Loucy (cell line): ENCODE data around the gene EPHA6.

Experiments
- H2AFZ ChIP-seq: fragments of 200-600 bp; sonication (generic); 2 replicates; pipeline ENCODE4 v1.6.0; 2016; ENCODE audit warnings: antibody characterized with exemption, mild to moderate bottlenecking, low read length, moderate library complexity
- H3F3A ChIP-seq: fragments of 200-600 bp; 2 replicates; pipeline ENCODE4 v1.6.0; 2016; ENCODE audit warnings: antibody characterized with exemption, low read depth, mild to moderate bottlenecking
- H3K27me3 ChIP-seq: fragments of 200-600 bp; sonication (generic); 2 replicates; pipeline ENCODE4 v1.6.1; 2014; ENCODE audit warnings: low read length, mild to moderate bottlenecking; ENCODE audit not compliant: insufficient read depth, poor library complexity, severe bottlenecking
- H3K36me3 ChIP-seq: fragments of 200-600 bp; sonication (generic); 2 replicates; pipeline ENCODE4 v1.6.1; 2016; ENCODE audit warnings: low read length; ENCODE audit not compliant: insufficient read depth
- H3K4me1 ChIP-seq: fragments of 200-600 bp; sonication (generic); 2 replicates; pipeline ENCODE4 v1.5.1; 2014; ENCODE audit warnings: low read length, mild to moderate bottlenecking; ENCODE audit not compliant: insufficient read depth, poor library complexity, severe bottlenecking
- H3K4me2 ChIP-seq: fragments of 200-600 bp; sonication (generic); 2 replicates; pipeline ENCODE4 v1.6.0; 2014; ENCODE audit warnings: antibody characterized with exemption, low read length, low read depth, mild to moderate bottlenecking; ENCODE audit not compliant: poor library complexity, severe bottlenecking
- H3K4me3 ChIP-seq: fragments of 200-600 bp; sonication (generic); 2 replicates; pipeline ENCODE4 v1.5.1; 2014; ENCODE audit warnings: low read length, mild to moderate bottlenecking, mixed read lengths; ENCODE audit not compliant: poor library complexity, severe bottlenecking
- H3K79me2 ChIP-seq: fragments of 200-600 bp; sonication (generic); 2 replicates; pipeline ENCODE4 v1.6.1; 2014; ENCODE audit warnings: low read length; ENCODE audit not compliant: insufficient read depth
- H3K9ac ChIP-seq: fragments of 200-600 bp; sonication (generic); 2 replicates; pipeline ENCODE4 v1.6.0; 2014; ENCODE audit warnings: mild to moderate bottlenecking, low read depth, low read length, moderate library complexity; ENCODE audit not compliant: poor library complexity, severe bottlenecking
- H3K9me2 ChIP-seq: fragments of 200-600 bp; sonication (generic); replicated peaks from 2 replicates; pipeline ENCODE4 v1.6.1; 2016; ENCODE audit warnings: low read depth, low read length, mixed read lengths
- H3K9me3 ChIP-seq: fragments of 200-600 bp; sonication (generic); 2 replicates; pipeline ENCODE4 v1.6.1; 2014; ENCODE audit warnings: mild to moderate bottlenecking, antibody characterized with exemption, low read length, low read depth; ENCODE audit not compliant: insufficient read depth
- H4K20me1 ChIP-seq: fragments of 200-600 bp; sonication (generic); 2 replicates; pipeline ENCODE4 v1.6.0; 2014; ENCODE audit warnings: antibody characterized with exemption, low read length, mild to moderate bottlenecking; ENCODE audit not compliant: insufficient read depth, poor library complexity, severe bottlenecking
- EZH2phosphoT487 ChIP-seq: fragments of 200-600 bp; IDR thresholded peaks from 2 replicates; pipeline ENCODE4 v1.6.1; 2018; ENCODE audit warnings: antibody characterized with exemption, mild to moderate bottlenecking, moderate library complexity, borderline replicate concordance
- TF ChIP-seq, protein P1 (sequence below): fragments of 200-600 bp; sonication (generic); conservative IDR thresholded peaks from 2 replicates; pipeline ENCODE4 v1.5.1; 2014; ENCODE audit warnings: mild to moderate bottlenecking, antibody characterized with exemption, low read length

Gene EPHA6

DNA sequence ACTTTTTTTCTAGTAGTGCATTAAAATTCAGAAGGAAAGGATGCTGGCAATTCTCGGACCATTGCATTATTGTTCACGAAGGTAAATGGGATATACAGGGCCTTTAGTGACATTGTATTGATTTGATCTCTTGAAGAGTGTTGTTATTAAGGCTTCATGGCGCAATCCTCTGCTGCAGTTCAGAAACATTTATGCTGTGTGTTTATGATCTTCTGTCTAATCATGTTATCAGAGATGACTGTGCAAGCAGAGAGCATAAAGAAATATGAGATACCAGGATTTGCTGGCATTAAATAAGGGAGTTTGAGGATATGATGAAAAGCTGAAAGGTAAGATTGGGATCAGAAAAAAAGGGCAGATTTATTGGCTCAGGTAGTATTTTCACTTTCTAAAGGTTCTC is 180.6 kb downstream of the EPHA6 start:
- H3K9me2 ChIP-seq, result no peaks in the 10 kb centered on the region
- no peaks in the 10 kb centered on the region for H3K79me2 ChIP-seq
- no peak overlapping the region for H3K9ac ChIP-seq
- H3K4me3 ChIP-seq, result no peak overlapping the region
- no peaks in the 10 kb centered on the region for H3K36me3 ChIP-seq
- no peaks in the 10 kb centered on the region for H4K20me1 ChIP-seq
- no peak overlapping the region for H2AFZ ChIP-seq
- TF ChIP-seq, protein P1, sequence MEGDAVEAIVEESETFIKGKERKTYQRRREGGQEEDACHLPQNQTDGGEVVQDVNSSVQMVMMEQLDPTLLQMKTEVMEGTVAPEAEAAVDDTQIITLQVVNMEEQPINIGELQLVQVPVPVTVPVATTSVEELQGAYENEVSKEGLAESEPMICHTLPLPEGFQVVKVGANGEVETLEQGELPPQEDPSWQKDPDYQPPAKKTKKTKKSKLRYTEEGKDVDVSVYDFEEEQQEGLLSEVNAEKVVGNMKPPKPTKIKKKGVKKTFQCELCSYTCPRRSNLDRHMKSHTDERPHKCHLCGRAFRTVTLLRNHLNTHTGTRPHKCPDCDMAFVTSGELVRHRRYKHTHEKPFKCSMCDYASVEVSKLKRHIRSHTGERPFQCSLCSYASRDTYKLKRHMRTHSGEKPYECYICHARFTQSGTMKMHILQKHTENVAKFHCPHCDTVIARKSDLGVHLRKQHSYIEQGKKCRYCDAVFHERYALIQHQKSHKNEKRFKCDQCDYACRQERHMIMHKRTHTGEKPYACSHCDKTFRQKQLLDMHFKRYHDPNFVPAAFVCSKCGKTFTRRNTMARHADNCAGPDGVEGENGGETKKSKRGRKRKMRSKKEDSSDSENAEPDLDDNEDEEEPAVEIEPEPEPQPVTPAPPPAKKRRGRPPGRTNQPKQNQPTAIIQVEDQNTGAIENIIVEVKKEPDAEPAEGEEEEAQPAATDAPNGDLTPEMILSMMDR, result no peak
- no peak for TF ChIP-seq EZH2phosphoT487
- H3K9me3 ChIP-seq, result no peaks in the 10 kb centered on the region
- no peak overlapping the region for H3K4me2 ChIP-seq
- H3K4me1 ChIP-seq, result no peaks in the 10 kb centered on the region
- H3F3A ChIP-seq, result no peaks in the 10 kb centered on the region
- no peaks in the 10 kb centered on the region for H3K27me3 ChIP-seq

DNA sequence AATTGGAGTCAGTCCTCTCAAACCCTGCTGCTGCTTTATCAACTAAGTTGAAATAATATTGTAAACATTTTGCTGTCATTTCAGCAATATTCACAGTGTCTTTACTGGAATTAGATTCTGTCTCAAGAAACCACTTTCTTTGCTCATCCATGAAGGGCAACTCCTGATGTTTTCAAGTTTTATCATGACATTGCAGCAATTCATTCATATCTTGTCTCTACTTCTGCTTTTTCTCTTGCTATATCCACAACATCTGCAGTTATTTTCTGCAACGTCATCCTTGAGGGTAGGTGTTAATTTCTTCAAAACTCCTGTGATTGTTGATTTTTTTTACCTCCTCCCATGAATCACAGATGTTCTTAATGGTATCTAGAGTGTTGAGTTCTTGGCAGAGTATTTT is 181.6 kb downstream of the EPHA6 start:
- H3K9me3 ChIP-seq, result no peaks in the 10 kb centered on the region
- no peak overlapping the region for H3K4me2 ChIP-seq
- H3K27me3 ChIP-seq, result no peaks in the 10 kb centered on the region
- TF ChIP-seq EZH2phosphoT487, result no peak
- TF ChIP-seq, protein P1, result no peak
- H3F3A ChIP-seq, result no peaks in the 10 kb centered on the region
- no peaks in the 10 kb centered on the region for H4K20me1 ChIP-seq
- no peak overlapping the region for H3K4me3 ChIP-seq
- H2AFZ ChIP-seq, result no peak overlapping the region
- no peaks in the 10 kb centered on the region for H3K79me2 ChIP-seq
- H3K36me3 ChIP-seq, result no peaks in the 10 kb centered on the region
- H3K4me1 ChIP-seq, result no peaks in the 10 kb centered on the region
- H3K9me2 ChIP-seq, result no peaks in the 10 kb centered on the region
- H3K9ac ChIP-seq, result no peak overlapping the region

DNA sequence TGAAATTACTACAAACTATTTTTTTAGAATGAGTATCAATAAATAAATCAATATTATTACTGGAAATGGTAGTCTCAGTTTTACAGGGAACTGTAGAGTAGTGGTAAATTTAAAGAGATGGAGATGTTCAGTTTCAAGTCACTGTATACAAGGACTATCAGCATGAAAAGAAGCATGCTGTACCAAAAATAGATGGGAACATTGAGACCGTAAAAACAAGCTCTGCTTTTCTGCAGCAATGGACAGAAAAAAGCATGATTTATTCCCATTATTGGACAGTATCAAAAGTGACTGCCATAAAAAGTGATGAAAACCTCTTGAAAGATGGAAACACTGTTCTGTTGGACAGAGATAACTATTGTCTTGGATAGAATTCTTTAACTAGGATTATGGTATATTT is 187.2 kb downstream of the EPHA6 start:
- H3K4me3 ChIP-seq, result no peak overlapping the region
- H2AFZ ChIP-seq, result no peak overlapping the region
- no peaks in the 10 kb centered on the region for H3K4me1 ChIP-seq
- no peaks in the 10 kb centered on the region for H4K20me1 ChIP-seq
- H3K79me2 ChIP-seq, result no peaks in the 10 kb centered on the region
- H3K9me2 ChIP-seq, result no peaks in the 10 kb centered on the region
- H3K4me2 ChIP-seq, result no peak overlapping the region
- no peak overlapping the region for H3K9ac ChIP-seq
- H3F3A ChIP-seq, result no peaks in the 10 kb centered on the region
- no peaks in the 10 kb centered on the region for H3K9me3 ChIP-seq
- TF ChIP-seq EZH2phosphoT487, result no peak
- TF ChIP-seq, protein P1, result no peak
- no peaks in the 10 kb centered on the region for H3K36me3 ChIP-seq
- no peaks in the 10 kb centered on the region for H3K27me3 ChIP-seq
